ENCODE measurements around the gene TMBIM4.

- no peak for TF ChIP-seq SRF (IDR thresholded peaks at IDR 0.05; ENCODE audit: low read depth)
- no peak for TF ChIP-seq ZFX (IDR thresholded peaks at IDR 0.05)
- TF ChIP-seq CTCF (IDR thresholded peaks at IDR 0.05 in 2 of 3, conservative IDR thresholded peaks at IDR 0.05 in 1 of 3; ENCODE audit: borderline replicate concordance in 1 of 3, insufficient read depth in 1 of 3, low read depth in 2 of 3, low read length in 2 of 3), result no peak
- TF ChIP-seq EZH2 (IDR thresholded peaks at IDR 0.05), result no peak
- TF ChIP-seq POLR2A (IDR thresholded peaks at IDR 0.05; ENCODE audit: borderline replicate concordance, extremely low read depth, insufficient read depth, insufficient read length), result no peak
- no peak for TF ChIP-seq EZH2phosphoT487 (IDR thresholded peaks at IDR 0.05; ENCODE audit: borderline replicate concordance)
- no peak for TF ChIP-seq JUND (IDR thresholded peaks at IDR 0.05)
- no peak for TF ChIP-seq SIN3A (IDR thresholded peaks at IDR 0.05; ENCODE audit: low read depth)
These were observed 36.3 kb upstream of the TMBIM4 start for GRCh38 chr12:66206141-66206540.
